Astrocyte (in vitro differentiated cells and primary cell): ENCODE results near the gene CDH26. TPM values are rescaled to one million over a fixed set of nuclear protein-coding genes. Genes with fewer than 3 reads are reported as not detected.

ENCODE experiments used
- DNase-seq: peaks from one replicate; pipeline ENCODE4 v3.0.0-alpha.2; 2010; ENCODE audit warnings: low read depth
- FAIRE-seq: peaks from 2 replicates; lab custom pipeline; 2011; peaks lifted over from hg19 to GRCh38; lab: Jason Lieb, UNC
- H2AFZ ChIP-seq: 2 replicates; pipeline ENCODE4 v1.6.0; 2012; ENCODE audit warnings: low read depth, low read length, inconsistent platforms
- H3K27ac ChIP-seq: 2 replicates; pipeline ENCODE4 v1.5.1; 2011; ENCODE audit warnings: low read depth, low read length, inconsistent platforms
- H3K27me3 ChIP-seq: 2 replicates; pipeline ENCODE4 v1.6.0; 2011; ENCODE audit warnings: low read length, inconsistent platforms; ENCODE audit not compliant: insufficient read depth
- H3K36me3 ChIP-seq: 2 replicates; pipeline ENCODE4 v1.5.1; 2011; ENCODE audit warnings: low read length, inconsistent platforms; ENCODE audit not compliant: insufficient read depth
- H3K4me1 ChIP-seq: 2 replicates; pipeline ENCODE4 v1.5.1; 2011; ENCODE audit warnings: low read length, inconsistent platforms; ENCODE audit not compliant: insufficient read depth
- H3K4me2 ChIP-seq: 2 replicates; pipeline ENCODE4 v1.6.0; 2012; ENCODE audit warnings: low read length, inconsistent platforms
- H3K4me3 ChIP-seq: 2 replicates; pipeline ENCODE4 v1.5.1; 2011; ENCODE audit warnings: low read depth, mild to moderate bottlenecking, low read length, inconsistent platforms; ENCODE audit not compliant: insufficient read depth
- H3K79me2 ChIP-seq: 2 replicates; pipeline ENCODE4 v1.6.0; 2012; ENCODE audit warnings: mild to moderate bottlenecking, low read length, inconsistent platforms; ENCODE audit not compliant: insufficient read depth
- H3K9ac ChIP-seq: 2 replicates; pipeline ENCODE4 v1.6.0; 2012; ENCODE audit warnings: mild to moderate bottlenecking, low read length, inconsistent platforms
- H3K9me3 ChIP-seq: 2 replicates; pipeline ENCODE4 v1.5.1; 2012; ENCODE audit warnings: low read depth, mild to moderate bottlenecking, low read length, inconsistent platforms; ENCODE audit not compliant: insufficient read depth
- H4K20me1 ChIP-seq: 2 replicates; pipeline ENCODE4 v1.6.0; 2012; ENCODE audit warnings: low read length, inconsistent platforms; ENCODE audit not compliant: insufficient read depth
- H3K27ac Mint-ChIP-seq: one replicate; pipeline ENCODE4 v1.8.0; 2021; ENCODE audit warnings: mild to moderate bottlenecking, mixed read lengths; ENCODE audit not compliant: unreplicated experiment
- H3K27me3 Mint-ChIP-seq: one replicate; pipeline ENCODE4 v1.8.0; 2021; ENCODE audit warnings: low read depth, mixed read lengths; ENCODE audit not compliant: unreplicated experiment
- H3K36me3 Mint-ChIP-seq: one replicate; pipeline ENCODE4 v1.8.0; 2021; ENCODE audit warnings: low read depth, mixed read lengths; ENCODE audit not compliant: unreplicated experiment
- H3K4me1 Mint-ChIP-seq: one replicate; pipeline ENCODE4 v1.8.0; 2021; ENCODE audit warnings: low read depth, mixed read lengths; ENCODE audit not compliant: unreplicated experiment
- H3K4me3 Mint-ChIP-seq: one replicate; pipeline ENCODE4 v1.8.0; 2021; ENCODE audit warnings: mild to moderate bottlenecking, moderate library complexity, mixed read lengths; ENCODE audit not compliant: unreplicated experiment
- H3K9me3 Mint-ChIP-seq: one replicate; pipeline ENCODE4 v1.8.0; 2021; ENCODE audit warnings: mild to moderate bottlenecking, mixed read lengths; ENCODE audit not compliant: unreplicated experiment
- CTCF ChIP-seq: IDR thresholded peaks from 2 replicates; pipeline ENCODE4 v1.5.1; 2011; ENCODE audit warnings: low read depth, mild to moderate bottlenecking, inconsistent platforms, low read length, moderate library complexity; ENCODE audit not compliant: insufficient read depth
- EZH2 ChIP-seq: IDR thresholded peaks from 2 replicates; pipeline ENCODE4 v1.6.1; 2012; ENCODE audit warnings: mild to moderate bottlenecking, low read length, inconsistent platforms; ENCODE audit not compliant: insufficient read depth
- total RNA-seq: library from RNA; stranded (reverse); gene quantifications from 2 replicates; pipeline ENCODE4 v1.2.1, GENCODE V29; 2021

Gene CDH26
- total RNA-seq, 1 donor from 2014 or later: 0.34 TPM

DNA sequence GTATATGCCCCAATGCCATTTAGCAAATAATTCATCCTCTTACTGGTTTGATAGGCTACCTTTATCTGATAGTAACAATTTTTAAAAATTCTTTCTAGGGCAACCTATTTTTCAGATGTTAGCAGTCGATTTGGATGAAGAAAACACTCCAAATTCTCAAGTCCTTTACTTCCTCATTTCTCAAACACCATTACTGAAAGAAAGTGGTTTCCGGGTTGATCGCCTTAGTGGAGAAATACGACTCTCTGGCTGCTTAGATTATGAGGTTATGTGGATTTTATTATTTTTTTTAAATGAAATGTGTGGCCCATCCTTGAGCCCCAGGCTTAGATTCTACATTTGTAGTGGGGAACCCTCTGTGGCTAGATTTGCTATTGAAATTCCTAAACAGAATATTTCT lies 26.3 kb downstream of the CDH26 start:
- Mint-ChIP-seq H3K4me3 (no peak overlapping the region), H3K27me3 (no peaks in the 10 kb centered on the region), H3K27ac (no peak overlapping the region), H3K4me1 (peaks cover 15% of the 10 kb centered on the region), H3K9me3 (no peaks in the 10 kb centered on the region), H3K36me3 (no peaks in the 10 kb centered on the region)
- no peaks in the 10 kb centered on the region for H4K20me1 ChIP-seq
- DNase-seq (no peak), FAIRE-seq (no peak)
- H3K4me2 ChIP-seq: no peak overlapping the region
- H2AFZ ChIP-seq: no peak overlapping the region
- no peak overlapping the region for H3K27ac ChIP-seq
- no peak overlapping the region for H3K4me3 ChIP-seq
- H3K4me1 ChIP-seq: peaks cover 4% of the 10 kb centered on the region
- H3K9me3 ChIP-seq: no peaks in the 10 kb centered on the region
- H3K36me3 ChIP-seq: no peaks in the 10 kb centered on the region
- no peaks in the 10 kb centered on the region for H3K27me3 ChIP-seq
- TF ChIP-seq CTCF (no peak), EZH2 (no peak)
- no peak overlapping the region for H3K9ac ChIP-seq
- H3K79me2 ChIP-seq: no peaks in the 10 kb centered on the region

GRCh38 chr20:59985164-59985563 lies 26.9 kb downstream of the CDH26 start:
- Mint-ChIP-seq H3K9me3 (no peaks in the 10 kb centered on the region), H3K36me3 (no peaks in the 10 kb centered on the region), H3K27me3 (no peaks in the 10 kb centered on the region), H3K4me3 (no peak overlapping the region), H3K4me1 (peaks cover 15% of the 10 kb centered on the region), H3K27ac (no peak overlapping the region)
- no peaks in the 10 kb centered on the region for H3K27me3 ChIP-seq
- DNase-seq (no peak), FAIRE-seq (no peak)
- H4K20me1 ChIP-seq: no peaks in the 10 kb centered on the region
- no peak overlapping the region for H3K27ac ChIP-seq
- no peak for TF ChIP-seq CTCF
- no peak for TF ChIP-seq EZH2
- no peaks in the 10 kb centered on the region for H3K9me3 ChIP-seq
- H3K9ac ChIP-seq: no peak overlapping the region
- H3K79me2 ChIP-seq: no peaks in the 10 kb centered on the region
- no peak overlapping the region for H3K4me3 ChIP-seq
- H2AFZ ChIP-seq: no peak overlapping the region
- H3K4me1 ChIP-seq: peaks cover 4% of the 10 kb centered on the region
- H3K4me2 ChIP-seq: no peak overlapping the region
- H3K36me3 ChIP-seq: no peaks in the 10 kb centered on the region

DNA sequence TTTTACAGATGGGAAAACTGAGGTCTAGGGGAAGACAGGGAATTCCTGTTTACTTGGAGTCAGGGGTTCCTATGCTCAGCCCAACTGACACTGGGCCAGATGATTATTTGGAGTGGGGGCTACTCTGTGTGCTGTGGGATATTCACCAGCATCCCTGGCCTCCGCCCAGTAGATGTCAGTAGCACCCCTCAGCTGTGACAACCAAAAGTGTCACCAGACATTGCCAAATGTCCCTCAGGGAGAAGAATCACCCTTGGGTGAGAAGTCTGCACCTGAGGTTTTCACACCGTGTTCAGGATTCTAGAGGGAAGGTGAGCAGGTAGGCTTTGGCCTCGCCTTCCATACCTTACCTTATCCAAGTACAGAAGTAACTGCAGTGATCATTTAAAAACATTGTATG lies 27.6 kb downstream of the CDH26 start:
- DNase-seq (no peak), FAIRE-seq (no peak)
- H2AFZ ChIP-seq: no peak overlapping the region
- no peak overlapping the region for H3K4me2 ChIP-seq
- H3K27ac ChIP-seq: no peak overlapping the region
- no peaks in the 10 kb centered on the region for H3K36me3 ChIP-seq
- H3K27ac Mint-ChIP-seq: no peak overlapping the region
- peaks cover 15% of the 10 kb centered on the region for H3K4me1 Mint-ChIP-seq
- no peaks in the 10 kb centered on the region for H3K79me2 ChIP-seq
- no peaks in the 10 kb centered on the region for H4K20me1 ChIP-seq
- H3K36me3 Mint-ChIP-seq: no peaks in the 10 kb centered on the region
- no peak overlapping the region for H3K4me3 Mint-ChIP-seq
- H3K4me1 ChIP-seq: peaks cover 4% of the 10 kb centered on the region
- no peaks in the 10 kb centered on the region for H3K27me3 Mint-ChIP-seq
- H3K9me3 Mint-ChIP-seq: no peaks in the 10 kb centered on the region
- H3K9me3 ChIP-seq: no peaks in the 10 kb centered on the region
- TF ChIP-seq EZH2 (no peak), CTCF (no peak)
- H3K27me3 ChIP-seq: no peaks in the 10 kb centered on the region
- no peak overlapping the region for H3K9ac ChIP-seq
- H3K4me3 ChIP-seq: no peak overlapping the region
